ENCODE results near the gene KIAA1614.
"Not testable (repeated sequence)": the region's sequence is repeated elsewhere in the genome, so short reads cannot be mapped to it uniquely, and the experiment has no call there.

The KIAA1614 gene

GRCh38 chr1:180945151-180945550 is 32.5 kb downstream of the KIAA1614 start:
- DNase-seq (ENCODE audit: low read depth) = no peak

GRCh38 chr1:180945551-180945950 is 32.9 kb downstream of the KIAA1614 start:
- no peak for DNase-seq (ENCODE audit: low read depth)

GRCh38 chr1:180946056-180946455 is 33.4 kb downstream of the KIAA1614 start:
- DNase-seq (ENCODE audit: low read depth) = no peak

- no peak for DNase-seq (ENCODE audit: low read depth)
Measured at GRCh38 chr1:180946541-180947498, 34.1 kb downstream of the KIAA1614 start.

- DNase-seq (ENCODE audit: low read depth) = no peak
Measured at GRCh38 chr1:180947499-180947885, 34.8 kb downstream of the KIAA1614 start.

GRCh38 chr1:180947901-180948640 is 35.4 kb downstream of the KIAA1614 start:
- DNase-seq (ENCODE audit: low read depth) = no peak

- no peak for DNase-seq (ENCODE audit: low read depth)
Measured at GRCh38 chr1:180948641-180949615, 36.2 kb downstream of the KIAA1614 start.

GRCh38 chr1:180949616-180950000 is 36.9 kb downstream of the KIAA1614 start:
- DNase-seq (ENCODE audit: low read depth) = no peak

GRCh38 chr1:180950321-180950720 is 37.6 kb downstream of the KIAA1614 start:
- DNase-seq (ENCODE audit: low read depth) = no peak

GRCh38 chr1:180951186-180951745 is 38.6 kb downstream of the KIAA1614 start:
- DNase-seq (ENCODE audit: low read depth) = no peak

GRCh38 chr1:180951836-180952656 is 39.3 kb downstream of the KIAA1614 start:
- DNase-seq (ENCODE audit: low read depth) = no peak

- no peak for DNase-seq (ENCODE audit: low read depth)
Measured at GRCh38 chr1:180952657-180953013, 39.9 kb downstream of the KIAA1614 start.

GRCh38 chr1:180953291-180954004 is 40.8 kb downstream of the KIAA1614 start:
- no peak for DNase-seq (ENCODE audit: low read depth)

GRCh38 chr1:180954005-180954800 is 41.5 kb downstream of the KIAA1614 start:
- peak; percentile 51 for DNase-seq (ENCODE audit: low read depth)

- no peak for DNase-seq (ENCODE audit: low read depth)
Measured at GRCh38 chr1:180954801-180955165, 42.1 kb downstream of the KIAA1614 start.

- no peak for DNase-seq (ENCODE audit: low read depth)
Measured at GRCh38 chr1:180956028-180956640, 43.4 kb downstream of the KIAA1614 start.

- DNase-seq (ENCODE audit: low read depth) = not testable (repeated sequence)
Measured at GRCh38 chr1:180959620-180960019, 46.9 kb downstream of the KIAA1614 start.

GRCh38 chr1:180961622-180962021 is 48.9 kb downstream of the KIAA1614 start:
- DNase-seq (ENCODE audit: low read depth) = no peak

- no peak for DNase-seq (ENCODE audit: low read depth)
Measured at GRCh38 chr1:180962178-180962577, 49.5 kb downstream of the KIAA1614 start.
